SU-DHL-6 (cell line): Measurements from ENCODE around the gene PIK3CD.

Experiments used
- H2AFZ ChIP-seq: fragments of 200-600 bp; sonication (generic); 2 replicates; pipeline ENCODE4 v1.6.1; 2014; ENCODE audit warnings: low read depth, mild to moderate bottlenecking, moderate library complexity, mixed read lengths, antibody characterized with exemption, low read length; ENCODE audit not compliant: severe bottlenecking
- H3F3A ChIP-seq: fragments of 200-600 bp; shearing (Covaris generic); 2 replicates; pipeline ENCODE4 v1.6.0; 2016; ENCODE audit warnings: antibody characterized with exemption, mild to moderate bottlenecking; ENCODE audit not compliant: insufficient read depth
- H3K27ac ChIP-seq: fragments of 200-600 bp; sonication (generic); 2 replicates; pipeline ENCODE4 v1.5.1; 2016; ENCODE audit warnings: low read depth, mild to moderate bottlenecking, low read length, moderate library complexity, mixed read lengths
- H3K27me3 ChIP-seq: fragments of 200-600 bp; sonication (generic), shearing (Covaris generic); 2 replicates; pipeline ENCODE4 v1.6.0; 2014; ENCODE audit warnings: mild to moderate bottlenecking, low read length
- H3K36me3 ChIP-seq: fragments of 200-600 bp; sonication (generic); 2 replicates; pipeline ENCODE4 v1.6.1; 2014; ENCODE audit warnings: mild to moderate bottlenecking, low read length, mixed read lengths
- H3K4me2 ChIP-seq: fragments of 300-600, 200-600 bp; shearing (Covaris generic), sonication (generic); 2 replicates; pipeline ENCODE4 v1.6.0; 2014; ENCODE audit warnings: low read length, low read depth, mild to moderate bottlenecking; ENCODE audit not compliant: poor library complexity, severe bottlenecking
- H3K4me3 ChIP-seq: fragments of 200-600 bp; sonication (generic); 2 replicates; pipeline ENCODE4 v1.5.1; 2014; ENCODE audit warnings: antibody characterized with exemption, low read length, mild to moderate bottlenecking, mixed read lengths; ENCODE audit not compliant: insufficient read depth, poor library complexity, severe bottlenecking
- H3K79me2 ChIP-seq: fragments of 200-600 bp; sonication (generic); 2 replicates; pipeline ENCODE4 v1.6.1; 2014; ENCODE audit warnings: mild to moderate bottlenecking, low read length, moderate library complexity; ENCODE audit not compliant: insufficient read depth
- H3K9ac ChIP-seq: fragments of 200-600 bp; sonication (generic); 2 replicates; pipeline ENCODE4 v1.7.0; 2014; ENCODE audit warnings: mild to moderate bottlenecking, low read length
- H3K9me2 ChIP-seq: fragments of 200-600 bp; sonication (generic); replicated peaks from 2 replicates; pipeline ENCODE4 v1.6.1; 2014; ENCODE audit warnings: low read length; ENCODE audit not compliant: insufficient read depth
- H3K9me3 ChIP-seq: fragments of 200-600 bp; sonication (generic); 2 replicates; pipeline ENCODE4 v1.6.1; 2014; ENCODE audit warnings: low read length, mixed read lengths; ENCODE audit not compliant: insufficient read depth
- H4K20me1 ChIP-seq: fragments of 200-600 bp; sonication (generic); 2 replicates; pipeline ENCODE4 v1.6.1; 2014; ENCODE audit warnings: low read depth, mild to moderate bottlenecking, antibody characterized with exemption, low read length, moderate library complexity, mixed read lengths
- CTCF ChIP-seq: fragments of 200-600 bp; sonication (generic); IDR thresholded peaks from one replicate; pipeline ENCODE4 v1.5.1; 2017; ENCODE audit warnings: antibody characterized with exemption, mild to moderate bottlenecking, low read length, moderate library complexity; ENCODE audit not compliant: insufficient read depth, poor library complexity, severe bottlenecking
- EZH2phosphoT487 ChIP-seq: fragments of 200-600 bp; sonication (generic), shearing (Covaris generic); conservative IDR thresholded peaks from 2 replicates; pipeline ENCODE4 v1.6.1; 2018; ENCODE audit warnings: mild to moderate bottlenecking, antibody characterized with exemption, low read length, moderate library complexity, mixed read lengths

Gene PIK3CD

GRCh38 chr1:9758559-9759121, 107.1 kb downstream of the PIK3CD start:
- TF ChIP-seq CTCF (no peak), EZH2phosphoT487 (no peak)
- H3K36me3 ChIP-seq = peaks cover 5% of the 10 kb centered on the region; the same call in 1 of the 2 replicates

GRCh38 chr1:9759939-9760338, 108.4 kb downstream of the PIK3CD start:
- H3K27ac ChIP-seq = no peak overlapping the region

More at GRCh38 chr1:9758559-9759121, 107.1 kb downstream of the PIK3CD start:
- Histone ChIP-seq H3K9ac (no peak overlapping the region), H3K4me3 (no peak overlapping the region), H3K27me3 (no peaks in the 10 kb centered on the region), H3K9me2 (no peaks in the 10 kb centered on the region), H3K27ac (no peak overlapping the region), H2AFZ (no peak overlapping the region), H3F3A (no peaks in the 10 kb centered on the region), H4K20me1 (peaks cover 33% of the 10 kb centered on the region; the same call in 1 of the 2 replicates), H3K79me2 (peaks cover 94% of the 10 kb centered on the region), H3K4me2 (no peak overlapping the region), H3K9me3 (no peaks in the 10 kb centered on the region)

GRCh38 chr1:9760824-9761223, 109.3 kb downstream of the PIK3CD start:
- Histone ChIP-seq H3K79me2 (peaks cover 98% of the 10 kb centered on the region), H3K9ac (no peak overlapping the region), H3K4me3 (no peak overlapping the region), H3K36me3 (0 out of 2 replicates have a peak, but pooled peaks cover 3% of the 10 kb centered on the region), H3K9me2 (no peaks in the 10 kb centered on the region), H3K4me2 (no peak overlapping the region), H4K20me1 (peaks cover 36% of the 10 kb centered on the region; the same call in 1 of the 2 replicates), H3F3A (no peaks in the 10 kb centered on the region), H2AFZ (no peak overlapping the region), H3K9me3 (no peaks in the 10 kb centered on the region), H3K27ac (no peak overlapping the region), H3K27me3 (no peaks in the 10 kb centered on the region)
- TF ChIP-seq CTCF (no peak), EZH2phosphoT487 (no peak)

More at GRCh38 chr1:9759939-9760338, 108.4 kb downstream of the PIK3CD start:
- Histone ChIP-seq H3K27me3 (no peaks in the 10 kb centered on the region), H3K36me3 (peaks cover 3% of the 10 kb centered on the region; the same call in 1 of the 2 replicates), H4K20me1 (peaks cover 36% of the 10 kb centered on the region; the same call in 1 of the 2 replicates), H2AFZ (no peak overlapping the region), H3K9me2 (no peaks in the 10 kb centered on the region), H3K4me2 (no peak overlapping the region), H3K4me3 (no peak overlapping the region), H3F3A (no peaks in the 10 kb centered on the region), H3K9me3 (no peaks in the 10 kb centered on the region), H3K79me2 (peaks cover 98% of the 10 kb centered on the region), H3K9ac (no peak overlapping the region)
- no peak for TF ChIP-seq CTCF
